PFSK-1 (cell line): Measurements from ENCODE around the gene CHCHD10.

Source experiments
- FOXP2 ChIP-seq: optimal IDR thresholded peaks from 2 replicates; pipeline ENCODE3; 2011; ENCODE audit warnings: borderline replicate concordance, control low read depth, inconsistent platforms; ENCODE audit not compliant: insufficient read depth; ENCODE audit errors: extremely low read length, extremely low read depth
- POLR2AphosphoS5 ChIP-seq: IDR thresholded peaks from 2 replicates; pipeline ENCODE4 v1.6.1; 2012; ENCODE audit warnings: low read depth, mild to moderate bottlenecking, control low read depth, low read length, moderate library complexity
- SIN3A ChIP-seq: IDR thresholded peaks from 2 replicates; pipeline ENCODE4 v1.6.1; 2012; ENCODE audit warnings: mild to moderate bottlenecking, low read length, moderate library complexity, borderline replicate concordance; ENCODE audit not compliant: insufficient read depth
- TAF1 ChIP-seq: IDR thresholded peaks from 2 replicates; pipeline ENCODE4 v1.6.1; 2012; ENCODE audit warnings: low read length, control low read depth, borderline replicate concordance; ENCODE audit not compliant: insufficient read depth
- TF ChIP-seq, protein P1 (sequence below), 2 experiments: IDR thresholded peaks; 2 replicates each; pipeline versions ENCODE4 v1.6.1 to v1.8.0; 2011 to 2012; ENCODE audit warnings: low read depth in 2 of 2, low read length in 2 of 2, control low read depth in 1 of 2, inconsistent platforms in 1 of 2, mild to moderate bottlenecking in 1 of 2, moderate library complexity in 1 of 2; ENCODE audit not compliant: insufficient read depth in 1 of 2

The CHCHD10 gene

DNA sequence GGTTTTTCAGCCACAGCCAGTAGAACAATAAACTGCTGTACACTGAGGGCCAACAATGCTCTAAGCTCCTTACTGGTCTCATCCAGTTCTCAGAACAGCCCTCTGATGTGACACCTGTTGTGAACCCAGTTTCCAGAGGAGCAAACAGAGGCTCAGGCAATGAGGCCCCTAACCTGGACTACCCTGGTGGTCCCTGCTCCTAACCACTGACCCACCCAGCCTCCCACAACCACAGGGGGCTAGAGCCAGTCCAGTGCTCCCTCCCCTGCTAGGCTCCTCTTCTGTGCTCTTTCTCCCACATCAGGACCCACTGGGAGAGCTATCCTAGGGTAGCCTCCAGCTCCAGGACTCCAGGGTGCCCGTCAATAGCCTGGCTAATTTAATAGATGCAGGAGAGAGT, 14.9 kb upstream of the CHCHD10 start:
- TF ChIP-seq, protein P1, sequence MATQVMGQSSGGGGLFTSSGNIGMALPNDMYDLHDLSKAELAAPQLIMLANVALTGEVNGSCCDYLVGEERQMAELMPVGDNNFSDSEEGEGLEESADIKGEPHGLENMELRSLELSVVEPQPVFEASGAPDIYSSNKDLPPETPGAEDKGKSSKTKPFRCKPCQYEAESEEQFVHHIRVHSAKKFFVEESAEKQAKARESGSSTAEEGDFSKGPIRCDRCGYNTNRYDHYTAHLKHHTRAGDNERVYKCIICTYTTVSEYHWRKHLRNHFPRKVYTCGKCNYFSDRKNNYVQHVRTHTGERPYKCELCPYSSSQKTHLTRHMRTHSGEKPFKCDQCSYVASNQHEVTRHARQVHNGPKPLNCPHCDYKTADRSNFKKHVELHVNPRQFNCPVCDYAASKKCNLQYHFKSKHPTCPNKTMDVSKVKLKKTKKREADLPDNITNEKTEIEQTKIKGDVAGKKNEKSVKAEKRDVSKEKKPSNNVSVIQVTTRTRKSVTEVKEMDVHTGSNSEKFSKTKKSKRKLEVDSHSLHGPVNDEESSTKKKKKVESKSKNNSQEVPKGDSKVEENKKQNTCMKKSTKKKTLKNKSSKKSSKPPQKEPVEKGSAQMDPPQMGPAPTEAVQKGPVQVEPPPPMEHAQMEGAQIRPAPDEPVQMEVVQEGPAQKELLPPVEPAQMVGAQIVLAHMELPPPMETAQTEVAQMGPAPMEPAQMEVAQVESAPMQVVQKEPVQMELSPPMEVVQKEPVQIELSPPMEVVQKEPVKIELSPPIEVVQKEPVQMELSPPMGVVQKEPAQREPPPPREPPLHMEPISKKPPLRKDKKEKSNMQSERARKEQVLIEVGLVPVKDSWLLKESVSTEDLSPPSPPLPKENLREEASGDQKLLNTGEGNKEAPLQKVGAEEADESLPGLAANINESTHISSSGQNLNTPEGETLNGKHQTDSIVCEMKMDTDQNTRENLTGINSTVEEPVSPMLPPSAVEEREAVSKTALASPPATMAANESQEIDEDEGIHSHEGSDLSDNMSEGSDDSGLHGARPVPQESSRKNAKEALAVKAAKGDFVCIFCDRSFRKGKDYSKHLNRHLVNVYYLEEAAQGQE (IDR thresholded peaks at IDR 0.05; ENCODE audit: insufficient read depth in 1 of 2, low read depth in 2 of 2, low read length in 2 of 2) = no peak
- TF ChIP-seq FOXP2 (no peak), TAF1 (no peak), SIN3A (no peak), POLR2AphosphoS5 (no peak)

DNA sequence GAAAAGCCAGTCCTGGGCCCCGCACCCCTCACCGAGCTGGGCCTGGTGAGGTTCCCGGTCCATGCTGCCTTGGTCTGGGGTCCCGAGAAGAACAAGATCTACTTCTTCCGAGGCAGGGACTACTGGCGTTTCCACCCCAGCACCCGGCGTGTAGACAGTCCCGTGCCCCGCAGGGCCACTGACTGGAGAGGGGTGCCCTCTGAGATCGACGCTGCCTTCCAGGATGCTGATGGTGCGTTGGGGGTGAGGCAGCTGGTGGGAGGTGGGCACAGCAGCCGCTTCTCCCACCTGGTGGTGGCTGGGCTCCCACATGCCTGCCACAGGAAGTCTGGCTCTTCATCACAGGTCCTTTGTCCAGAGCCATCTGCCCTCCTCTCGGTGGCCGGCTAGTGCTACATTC, 14.5 kb upstream of the CHCHD10 start:
- TF ChIP-seq POLR2AphosphoS5 (no peak), FOXP2 (no peak), TAF1 (no peak), SIN3A (no peak)
- TF ChIP-seq, protein P1 (IDR thresholded peaks at IDR 0.05; ENCODE audit: insufficient read depth in 1 of 2, low read depth in 2 of 2, low read length in 2 of 2) = no peak

DNA sequence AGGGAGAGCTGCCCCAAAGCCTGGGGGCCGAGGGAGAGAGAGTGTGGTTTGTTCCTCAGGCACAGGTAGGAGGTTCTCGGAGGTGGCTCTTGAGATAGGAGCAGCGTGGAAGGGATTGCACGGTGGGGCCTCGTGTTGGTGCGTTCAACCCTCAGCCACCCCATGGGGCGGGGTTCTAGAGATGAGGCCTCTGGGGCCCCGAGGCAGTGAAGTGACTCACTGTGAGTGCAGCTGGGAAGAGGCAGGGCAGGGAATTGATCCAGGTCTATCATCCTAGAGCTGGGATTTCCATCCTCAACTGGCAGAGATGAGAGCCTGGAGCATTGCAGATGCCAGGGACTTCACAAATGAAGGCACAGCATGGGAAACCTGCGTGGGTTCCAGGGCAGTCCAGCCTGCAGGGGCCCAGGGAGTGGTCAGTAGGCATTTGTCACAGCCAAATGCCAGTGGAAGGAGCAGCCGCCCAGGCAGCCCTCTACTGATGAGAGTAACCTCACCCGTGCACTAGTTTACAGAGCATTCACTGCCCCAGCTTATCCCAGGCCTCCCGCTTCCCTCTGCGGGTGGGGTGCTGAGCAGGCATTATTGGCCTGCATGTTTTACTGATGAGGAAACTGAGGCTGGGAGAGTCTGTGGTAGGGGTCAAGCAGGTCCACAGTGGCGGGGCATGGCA, 13.9 kb upstream of the CHCHD10 start:
- TF ChIP-seq POLR2AphosphoS5 (no peak), FOXP2 (no peak), TAF1 (no peak), SIN3A (no peak)
- TF ChIP-seq, protein P1 (IDR thresholded peaks at IDR 0.05; ENCODE audit: insufficient read depth in 1 of 2, low read depth in 2 of 2, low read length in 2 of 2) = no peak

DNA sequence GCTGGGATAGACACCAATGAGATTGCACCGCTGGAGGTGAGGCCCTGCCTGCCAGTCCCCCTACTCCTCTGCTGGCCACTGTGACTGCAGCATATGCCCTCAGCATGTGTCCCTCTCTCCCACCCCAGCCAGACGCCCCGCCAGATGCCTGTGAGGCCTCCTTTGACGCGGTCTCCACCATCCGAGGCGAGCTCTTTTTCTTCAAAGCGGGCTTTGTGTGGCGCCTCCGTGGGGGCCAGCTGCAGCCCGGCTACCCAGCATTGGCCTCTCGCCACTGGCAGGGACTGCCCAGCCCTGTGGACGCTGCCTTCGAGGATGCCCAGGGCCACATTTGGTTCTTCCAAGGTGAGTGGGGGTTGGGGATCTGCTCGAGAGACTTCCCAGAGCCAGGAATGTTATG, 13.3 kb upstream of the CHCHD10 start:
- TF ChIP-seq FOXP2 (no peak), TAF1 (no peak), SIN3A (no peak), POLR2AphosphoS5 (no peak)
- TF ChIP-seq, protein P1 (IDR thresholded peaks at IDR 0.05; ENCODE audit: insufficient read depth in 1 of 2, low read depth in 2 of 2, low read length in 2 of 2) = no peak
